PFSK-1 (cell line): ENCODE data around the gene MRPL28.

Experiments used
- FOXP2 ChIP-seq: optimal IDR thresholded peaks from 2 replicates; pipeline ENCODE3; 2011; ENCODE audit warnings: borderline replicate concordance, control low read depth, inconsistent platforms; ENCODE audit not compliant: insufficient read depth; ENCODE audit errors: extremely low read length, extremely low read depth
- POLR2AphosphoS5 ChIP-seq: IDR thresholded peaks from 2 replicates; pipeline ENCODE4 v1.6.1; 2012; ENCODE audit warnings: low read depth, mild to moderate bottlenecking, control low read depth, low read length, moderate library complexity
- SIN3A ChIP-seq: IDR thresholded peaks from 2 replicates; pipeline ENCODE4 v1.6.1; 2012; ENCODE audit warnings: mild to moderate bottlenecking, low read length, moderate library complexity, borderline replicate concordance; ENCODE audit not compliant: insufficient read depth
- TAF1 ChIP-seq: IDR thresholded peaks from 2 replicates; pipeline ENCODE4 v1.6.1; 2012; ENCODE audit warnings: low read length, control low read depth, borderline replicate concordance; ENCODE audit not compliant: insufficient read depth
- TF ChIP-seq, protein P1 (sequence below), 2 experiments: IDR thresholded peaks; 2 replicates each; pipeline versions ENCODE4 v1.6.1 to v1.8.0; 2011 to 2012; ENCODE audit warnings: low read depth in 2 of 2, low read length in 2 of 2, control low read depth in 1 of 2, inconsistent platforms in 1 of 2, mild to moderate bottlenecking in 1 of 2, moderate library complexity in 1 of 2; ENCODE audit not compliant: insufficient read depth in 1 of 2

DNA sequence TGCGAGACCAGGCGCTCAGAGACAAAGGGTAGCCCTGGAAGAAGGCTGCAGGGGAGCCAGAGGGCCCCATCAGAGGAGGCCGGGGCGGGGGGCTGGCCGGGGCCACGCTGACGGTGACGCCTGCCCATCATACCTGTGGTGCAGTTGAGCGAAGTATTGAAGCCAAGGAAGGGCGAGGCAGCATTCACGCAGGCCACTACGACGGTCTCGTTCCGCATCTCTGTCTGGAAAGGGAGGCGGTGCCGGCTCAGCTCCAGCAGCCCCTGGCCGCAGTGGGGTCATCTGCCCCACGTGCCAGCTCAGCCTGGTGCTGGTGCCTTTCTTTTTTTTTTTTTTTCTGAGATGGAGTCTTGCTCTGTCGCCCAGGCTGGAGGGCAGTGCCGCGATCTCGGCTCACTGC lies 4.9 kb upstream of the MRPL28 start:
- no peak for TF ChIP-seq TAF1
- no peak for TF ChIP-seq POLR2AphosphoS5
- TF ChIP-seq, protein P1, sequence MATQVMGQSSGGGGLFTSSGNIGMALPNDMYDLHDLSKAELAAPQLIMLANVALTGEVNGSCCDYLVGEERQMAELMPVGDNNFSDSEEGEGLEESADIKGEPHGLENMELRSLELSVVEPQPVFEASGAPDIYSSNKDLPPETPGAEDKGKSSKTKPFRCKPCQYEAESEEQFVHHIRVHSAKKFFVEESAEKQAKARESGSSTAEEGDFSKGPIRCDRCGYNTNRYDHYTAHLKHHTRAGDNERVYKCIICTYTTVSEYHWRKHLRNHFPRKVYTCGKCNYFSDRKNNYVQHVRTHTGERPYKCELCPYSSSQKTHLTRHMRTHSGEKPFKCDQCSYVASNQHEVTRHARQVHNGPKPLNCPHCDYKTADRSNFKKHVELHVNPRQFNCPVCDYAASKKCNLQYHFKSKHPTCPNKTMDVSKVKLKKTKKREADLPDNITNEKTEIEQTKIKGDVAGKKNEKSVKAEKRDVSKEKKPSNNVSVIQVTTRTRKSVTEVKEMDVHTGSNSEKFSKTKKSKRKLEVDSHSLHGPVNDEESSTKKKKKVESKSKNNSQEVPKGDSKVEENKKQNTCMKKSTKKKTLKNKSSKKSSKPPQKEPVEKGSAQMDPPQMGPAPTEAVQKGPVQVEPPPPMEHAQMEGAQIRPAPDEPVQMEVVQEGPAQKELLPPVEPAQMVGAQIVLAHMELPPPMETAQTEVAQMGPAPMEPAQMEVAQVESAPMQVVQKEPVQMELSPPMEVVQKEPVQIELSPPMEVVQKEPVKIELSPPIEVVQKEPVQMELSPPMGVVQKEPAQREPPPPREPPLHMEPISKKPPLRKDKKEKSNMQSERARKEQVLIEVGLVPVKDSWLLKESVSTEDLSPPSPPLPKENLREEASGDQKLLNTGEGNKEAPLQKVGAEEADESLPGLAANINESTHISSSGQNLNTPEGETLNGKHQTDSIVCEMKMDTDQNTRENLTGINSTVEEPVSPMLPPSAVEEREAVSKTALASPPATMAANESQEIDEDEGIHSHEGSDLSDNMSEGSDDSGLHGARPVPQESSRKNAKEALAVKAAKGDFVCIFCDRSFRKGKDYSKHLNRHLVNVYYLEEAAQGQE (IDR thresholded peaks at IDR 0.05; ENCODE audit: insufficient read depth in 1 of 2, low read depth in 2 of 2, low read length in 2 of 2), result no peak
- TF ChIP-seq SIN3A, result no peak
- TF ChIP-seq FOXP2, result no peak
